HepG2 (cell line): ENCODE data around the gene LURAP1L. TPM values are rescaled to one million over a fixed set of nuclear protein-coding genes. Genes with fewer than 3 reads are reported as not detected.

Source experiments
- KLF16 ChIP-seq, 2 experiments: sonication (generic) in 1 of 2; formaldehyde crosslinking in 1 of 2; IDR thresholded peaks; 2 replicates each; pipeline versions ENCODE4 v1.6.1 to v1.8.0; 2016 to 2023; ENCODE audit warnings: missing genetic modification reagents in 2 of 2, missing compliant biosample characterization in 1 of 2
- MYNN ChIP-seq: sonication (generic); formaldehyde crosslinking; IDR thresholded peaks from 2 replicates; pipeline ENCODE4 v1.4.0; 2020; ENCODE audit warnings: mild to moderate bottlenecking, low read depth, missing genetic modification reagents
- SYNCRIP ChIP-seq: fragments of 200-400 bp; formaldehyde crosslinking; IDR thresholded peaks from 2 replicates; pipeline ENCODE4 v1.6.1; 2018; ENCODE audit warnings: mild to moderate bottlenecking, low read depth, low read length; ENCODE audit not compliant: insufficient read depth
- ZNF766 ChIP-seq: sonication (generic); formaldehyde crosslinking; IDR thresholded peaks from 2 replicates; pipeline ENCODE4 v1.5.0; 2020; ENCODE audit warnings: missing genetic modification reagents, borderline replicate concordance
- ZNF782 ChIP-seq: sonication (generic); formaldehyde crosslinking; IDR thresholded peaks from 2 replicates; pipeline ENCODE4 v1.4.0; 2020; ENCODE audit warnings: missing genetic modification reagents, mild to moderate bottlenecking, borderline replicate concordance
- ZSCAN29 ChIP-seq: sonication (generic); formaldehyde crosslinking; conservative IDR thresholded peaks from 2 replicates; pipeline ENCODE4 v1.4.0; 2020; ENCODE audit warnings: mild to moderate bottlenecking, missing genetic modification reagents
- polyA plus RNA-seq, 8 experiments: library from polyadenylated mRNA; depleted of rRNA in 3 of 8; stranded (reverse) in 7 of 8; unstranded in 1 of 8; fragments of >200 nt; fragmentation: Illumina TruSeq in 4 of 8; extraction: Trizol in 4 of 8; gene quantifications; 2 replicates each; pipeline versions ENCODE4 v1.2.1 to v1.2.3, GENCODE V29; 2011 to 2016; ENCODE audit warnings: low read depth in 4 of 8, missing spikeins in 1 of 8, mixed read lengths in 1 of 8; ENCODE audit not compliant: insufficient read depth in 1 of 8
- total RNA-seq, 5 experiments: library from RNA; depleted of rRNA; stranded (reverse); fragments of >200 nt; fragmentation: Illumina TruSeq; extraction: Trizol; gene quantifications; 2 replicates each; pipeline ENCODE4 v1.2.3, GENCODE V29; 2016; ENCODE audit warnings: low read depth in 1 of 5
- TF ChIP-seq, protein P1 (sequence below): sonication (generic); formaldehyde crosslinking; IDR thresholded peaks from 2 replicates; pipeline ENCODE4 v1.4.0; 2020; ENCODE audit warnings: missing genetic modification reagents
- TF ChIP-seq, protein P2 (sequence below): sonication (generic); formaldehyde crosslinking; IDR thresholded peaks from 2 replicates; pipeline ENCODE4 v1.5.0; 2020; ENCODE audit warnings: mild to moderate bottlenecking, missing genetic modification reagents
- TF ChIP-seq, protein P3 (sequence below), 2 experiments: fragments of 450-650 bp in 1 of 2; sonication (generic) in 1 of 2; formaldehyde crosslinking in 1 of 2; IDR thresholded peaks; 2 replicates each; pipeline versions ENCODE4 v1.6.1 to v1.8.0; 2016 to 2022; ENCODE audit warnings: antibody characterized with exemption in 1 of 2, mild to moderate bottlenecking in 1 of 2, missing genetic modification reagents in 1 of 2
- TF ChIP-seq, protein P4 (sequence below): fragments of 450-650 bp; IDR thresholded peaks from 2 replicates; pipeline ENCODE4 v1.6.1; 2017; ENCODE audit warnings: mild to moderate bottlenecking

Gene LURAP1L
- total and polyA plus RNA-seq, 2 of the 13 experiments (the other 11 are each of a cell fraction or from before 2014, with no cell fraction given): 6.7 to 16.6 TPM

DNA sequence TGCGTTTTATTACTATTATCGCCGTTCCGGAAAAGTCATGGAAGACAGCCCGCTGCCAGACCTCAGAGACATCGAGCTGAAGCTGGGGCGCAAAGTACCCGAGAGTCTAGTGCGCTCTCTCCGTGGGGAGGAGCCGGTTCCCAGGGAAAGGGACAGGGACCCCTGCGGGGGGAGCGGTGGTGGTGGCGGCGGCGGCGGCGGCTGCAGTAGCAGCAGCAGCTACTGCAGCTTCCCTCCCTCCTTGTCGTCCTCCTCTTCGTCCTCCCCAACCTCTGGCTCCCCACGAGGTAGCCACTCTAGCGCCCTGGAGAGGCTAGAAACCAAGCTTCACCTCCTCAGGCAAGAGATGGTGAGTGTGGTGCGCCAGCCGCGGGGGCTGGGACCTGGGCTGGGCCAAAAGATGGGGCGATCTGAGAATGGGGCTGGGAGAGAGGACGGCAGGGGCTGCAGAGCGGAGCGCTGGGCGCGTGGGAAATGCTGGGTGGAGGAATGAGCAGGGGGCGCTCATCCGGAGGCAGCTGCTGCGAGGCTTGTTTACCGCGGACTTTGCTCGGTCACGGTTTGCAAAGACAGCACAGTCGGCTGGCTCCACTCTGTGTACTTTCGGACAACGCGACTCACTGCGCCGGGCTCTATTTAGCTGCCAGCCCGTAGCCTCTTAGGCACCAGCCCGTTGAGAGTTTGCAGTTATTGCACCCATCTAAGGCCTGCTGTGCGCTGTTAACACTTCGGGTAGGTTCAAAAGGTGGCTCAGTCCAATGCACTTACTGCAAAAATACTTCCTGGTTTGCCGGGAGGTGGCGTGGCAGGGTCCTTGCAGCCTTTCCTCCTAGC lies 1.1 kb downstream of the LURAP1L start (continued):
- TF ChIP-seq SYNCRIP (no peak), MYNN (CRISPR knock-in tag) (no peak), ZSCAN29 (CRISPR knock-in tag) (peak; percentile 87), KLF16 (CRISPR knock-in tag; IDR thresholded peaks at IDR 0.05) (peak in 1 of 2 experiments; percentile 10; a peak in 1 of 4 replicates), ZNF766 (peak; percentile 80; the same call in 1 of the 2 replicates), ZNF782 (CRISPR knock-in tag) (peak; percentile 99)
- TF ChIP-seq, protein P1, sequence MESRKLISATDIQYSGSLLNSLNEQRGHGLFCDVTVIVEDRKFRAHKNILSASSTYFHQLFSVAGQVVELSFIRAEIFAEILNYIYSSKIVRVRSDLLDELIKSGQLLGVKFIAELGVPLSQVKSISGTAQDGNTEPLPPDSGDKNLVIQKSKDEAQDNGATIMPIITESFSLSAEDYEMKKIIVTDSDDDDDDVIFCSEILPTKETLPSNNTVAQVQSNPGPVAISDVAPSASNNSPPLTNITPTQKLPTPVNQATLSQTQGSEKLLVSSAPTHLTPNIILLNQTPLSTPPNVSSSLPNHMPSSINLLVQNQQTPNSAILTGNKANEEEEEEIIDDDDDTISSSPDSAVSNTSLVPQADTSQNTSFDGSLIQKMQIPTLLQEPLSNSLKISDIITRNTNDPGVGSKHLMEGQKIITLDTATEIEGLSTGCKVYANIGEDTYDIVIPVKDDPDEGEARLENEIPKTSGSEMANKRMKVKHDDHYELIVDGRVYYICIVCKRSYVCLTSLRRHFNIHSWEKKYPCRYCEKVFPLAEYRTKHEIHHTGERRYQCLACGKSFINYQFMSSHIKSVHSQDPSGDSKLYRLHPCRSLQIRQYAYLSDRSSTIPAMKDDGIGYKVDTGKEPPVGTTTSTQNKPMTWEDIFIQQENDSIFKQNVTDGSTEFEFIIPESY (CRISPR knock-in tag): no peak
- TF ChIP-seq, protein P2, sequence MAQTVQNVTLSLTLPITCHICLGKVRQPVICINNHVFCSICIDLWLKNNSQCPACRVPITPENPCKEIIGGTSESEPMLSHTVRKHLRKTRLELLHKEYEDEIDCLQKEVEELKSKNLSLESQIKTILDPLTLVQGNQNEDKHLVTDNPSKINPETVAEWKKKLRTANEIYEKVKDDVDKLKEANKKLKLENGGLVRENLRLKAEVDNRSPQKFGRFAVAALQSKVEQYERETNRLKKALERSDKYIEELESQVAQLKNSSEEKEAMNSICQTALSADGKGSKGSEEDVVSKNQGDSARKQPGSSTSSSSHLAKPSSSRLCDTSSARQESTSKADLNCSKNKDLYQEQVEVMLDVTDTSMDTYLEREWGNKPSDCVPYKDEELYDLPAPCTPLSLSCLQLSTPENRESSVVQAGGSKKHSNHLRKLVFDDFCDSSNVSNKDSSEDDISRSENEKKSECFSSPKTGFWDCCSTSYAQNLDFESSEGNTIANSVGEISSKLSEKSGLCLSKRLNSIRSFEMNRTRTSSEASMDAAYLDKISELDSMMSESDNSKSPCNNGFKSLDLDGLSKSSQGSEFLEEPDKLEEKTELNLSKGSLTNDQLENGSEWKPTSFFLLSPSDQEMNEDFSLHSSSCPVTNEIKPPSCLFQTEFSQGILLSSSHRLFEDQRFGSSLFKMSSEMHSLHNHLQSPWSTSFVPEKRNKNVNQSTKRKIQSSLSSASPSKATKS (CRISPR knock-in tag): no peak
- TF ChIP-seq, protein P3, sequence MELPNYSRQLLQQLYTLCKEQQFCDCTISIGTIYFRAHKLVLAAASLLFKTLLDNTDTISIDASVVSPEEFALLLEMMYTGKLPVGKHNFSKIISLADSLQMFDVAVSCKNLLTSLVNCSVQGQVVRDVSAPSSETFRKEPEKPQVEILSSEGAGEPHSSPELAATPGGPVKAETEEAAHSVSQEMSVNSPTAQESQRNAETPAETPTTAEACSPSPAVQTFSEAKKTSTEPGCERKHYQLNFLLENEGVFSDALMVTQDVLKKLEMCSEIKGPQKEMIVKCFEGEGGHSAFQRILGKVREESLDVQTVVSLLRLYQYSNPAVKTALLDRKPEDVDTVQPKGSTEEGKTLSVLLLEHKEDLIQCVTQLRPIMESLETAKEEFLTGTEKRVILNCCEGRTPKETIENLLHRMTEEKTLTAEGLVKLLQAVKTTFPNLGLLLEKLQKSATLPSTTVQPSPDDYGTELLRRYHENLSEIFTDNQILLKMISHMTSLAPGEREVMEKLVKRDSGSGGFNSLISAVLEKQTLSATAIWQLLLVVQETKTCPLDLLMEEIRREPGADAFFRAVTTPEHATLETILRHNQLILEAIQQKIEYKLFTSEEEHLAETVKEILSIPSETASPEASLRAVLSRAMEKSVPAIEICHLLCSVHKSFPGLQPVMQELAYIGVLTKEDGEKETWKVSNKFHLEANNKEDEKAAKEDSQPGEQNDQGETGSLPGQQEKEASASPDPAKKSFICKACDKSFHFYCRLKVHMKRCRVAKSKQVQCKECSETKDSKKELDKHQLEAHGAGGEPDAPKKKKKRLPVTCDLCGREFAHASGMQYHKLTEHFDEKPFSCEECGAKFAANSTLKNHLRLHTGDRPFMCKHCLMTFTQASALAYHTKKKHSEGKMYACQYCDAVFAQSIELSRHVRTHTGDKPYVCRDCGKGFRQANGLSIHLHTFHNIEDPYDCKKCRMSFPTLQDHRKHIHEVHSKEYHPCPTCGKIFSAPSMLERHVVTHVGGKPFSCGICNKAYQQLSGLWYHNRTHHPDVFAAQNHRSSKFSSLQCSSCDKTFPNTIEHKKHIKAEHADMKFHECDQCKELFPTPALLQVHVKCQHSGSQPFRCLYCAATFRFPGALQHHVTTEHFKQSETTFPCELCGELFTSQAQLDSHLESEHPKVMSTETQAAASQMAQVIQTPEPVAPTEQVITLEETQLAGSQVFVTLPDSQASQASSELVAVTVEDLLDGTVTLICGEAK (IDR thresholded peaks at IDR 0.05): no peak
- TF ChIP-seq, protein P3 (CRISPR knock-in tag; IDR thresholded peaks at IDR 0.05): peak; percentile 35; the same call in 1 of the 2 replicates
- TF ChIP-seq, protein P4, sequence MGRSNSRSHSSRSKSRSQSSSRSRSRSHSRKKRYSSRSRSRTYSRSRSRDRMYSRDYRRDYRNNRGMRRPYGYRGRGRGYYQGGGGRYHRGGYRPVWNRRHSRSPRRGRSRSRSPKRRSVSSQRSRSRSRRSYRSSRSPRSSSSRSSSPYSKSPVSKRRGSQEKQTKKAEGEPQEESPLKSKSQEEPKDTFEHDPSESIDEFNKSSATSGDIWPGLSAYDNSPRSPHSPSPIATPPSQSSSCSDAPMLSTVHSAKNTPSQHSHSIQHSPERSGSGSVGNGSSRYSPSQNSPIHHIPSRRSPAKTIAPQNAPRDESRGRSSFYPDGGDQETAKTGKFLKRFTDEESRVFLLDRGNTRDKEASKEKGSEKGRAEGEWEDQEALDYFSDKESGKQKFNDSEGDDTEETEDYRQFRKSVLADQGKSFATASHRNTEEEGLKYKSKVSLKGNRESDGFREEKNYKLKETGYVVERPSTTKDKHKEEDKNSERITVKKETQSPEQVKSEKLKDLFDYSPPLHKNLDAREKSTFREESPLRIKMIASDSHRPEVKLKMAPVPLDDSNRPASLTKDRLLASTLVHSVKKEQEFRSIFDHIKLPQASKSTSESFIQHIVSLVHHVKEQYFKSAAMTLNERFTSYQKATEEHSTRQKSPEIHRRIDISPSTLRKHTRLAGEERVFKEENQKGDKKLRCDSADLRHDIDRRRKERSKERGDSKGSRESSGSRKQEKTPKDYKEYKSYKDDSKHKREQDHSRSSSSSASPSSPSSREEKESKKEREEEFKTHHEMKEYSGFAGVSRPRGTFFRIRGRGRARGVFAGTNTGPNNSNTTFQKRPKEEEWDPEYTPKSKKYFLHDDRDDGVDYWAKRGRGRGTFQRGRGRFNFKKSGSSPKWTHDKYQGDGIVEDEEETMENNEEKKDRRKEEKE: no peak
